ENCODE data around the gene SPTBN1.

SPTBN1 gene

DNA sequence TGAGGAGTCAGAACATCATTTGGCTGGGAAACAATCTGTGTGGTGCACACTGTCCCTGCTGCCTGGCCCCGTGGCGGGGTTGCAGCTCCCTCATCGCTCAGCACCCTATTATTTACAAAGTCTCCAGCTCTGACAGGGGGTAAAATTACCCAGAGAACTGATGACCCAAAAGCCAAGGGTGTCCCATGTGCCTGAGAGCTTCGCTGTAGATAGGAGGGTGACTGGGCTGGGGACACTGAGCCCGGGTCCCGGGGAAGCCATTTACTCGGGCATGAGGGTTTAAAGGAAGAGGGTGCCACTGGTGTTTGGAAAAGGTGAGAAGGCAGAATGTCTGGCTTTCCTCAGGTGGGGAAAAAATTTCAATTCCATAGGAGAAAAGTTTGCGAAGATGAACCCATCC lies 219.2 kb downstream of the SPTBN1 start:
- no peak for DNase-seq (ENCODE audit: low read depth)
- H3K4me3 ChIP-seq (ENCODE audit: control insufficient read depth, low read depth, low read length) = no peak overlapping the region
- TF ChIP-seq, protein P1, sequence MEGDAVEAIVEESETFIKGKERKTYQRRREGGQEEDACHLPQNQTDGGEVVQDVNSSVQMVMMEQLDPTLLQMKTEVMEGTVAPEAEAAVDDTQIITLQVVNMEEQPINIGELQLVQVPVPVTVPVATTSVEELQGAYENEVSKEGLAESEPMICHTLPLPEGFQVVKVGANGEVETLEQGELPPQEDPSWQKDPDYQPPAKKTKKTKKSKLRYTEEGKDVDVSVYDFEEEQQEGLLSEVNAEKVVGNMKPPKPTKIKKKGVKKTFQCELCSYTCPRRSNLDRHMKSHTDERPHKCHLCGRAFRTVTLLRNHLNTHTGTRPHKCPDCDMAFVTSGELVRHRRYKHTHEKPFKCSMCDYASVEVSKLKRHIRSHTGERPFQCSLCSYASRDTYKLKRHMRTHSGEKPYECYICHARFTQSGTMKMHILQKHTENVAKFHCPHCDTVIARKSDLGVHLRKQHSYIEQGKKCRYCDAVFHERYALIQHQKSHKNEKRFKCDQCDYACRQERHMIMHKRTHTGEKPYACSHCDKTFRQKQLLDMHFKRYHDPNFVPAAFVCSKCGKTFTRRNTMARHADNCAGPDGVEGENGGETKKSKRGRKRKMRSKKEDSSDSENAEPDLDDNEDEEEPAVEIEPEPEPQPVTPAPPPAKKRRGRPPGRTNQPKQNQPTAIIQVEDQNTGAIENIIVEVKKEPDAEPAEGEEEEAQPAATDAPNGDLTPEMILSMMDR (conservative IDR thresholded peaks at IDR 0.05; ENCODE audit: control insufficient read depth, insufficient read depth, low read depth, low read length) = no peak

DNA sequence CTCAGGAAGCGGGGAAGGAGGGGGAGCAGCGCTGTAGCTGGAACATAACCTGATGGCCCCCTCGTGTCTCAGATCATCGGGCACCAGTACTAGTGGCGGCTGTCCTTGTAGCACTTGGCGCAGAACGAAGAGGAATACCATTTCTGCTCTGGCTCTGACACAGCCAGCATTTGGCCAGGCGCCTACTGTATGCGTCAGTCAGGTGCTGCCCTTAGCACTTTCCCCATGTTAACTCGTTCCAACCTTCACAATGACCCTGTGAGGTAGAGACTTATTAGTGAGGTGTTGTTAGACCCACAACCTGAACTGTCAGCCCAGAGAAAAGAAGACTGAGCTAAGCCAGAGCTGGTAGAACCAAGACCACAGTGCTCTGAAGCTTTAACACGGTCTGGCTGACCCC lies 219.6 kb downstream of the SPTBN1 start:
- TF ChIP-seq, protein P1 (conservative IDR thresholded peaks at IDR 0.05; ENCODE audit: control insufficient read depth, insufficient read depth, low read depth, low read length) = no peak
- H3K4me3 ChIP-seq (ENCODE audit: control insufficient read depth, low read depth, low read length) = no peak overlapping the region
- DNase-seq (ENCODE audit: low read depth) = no peak

DNA sequence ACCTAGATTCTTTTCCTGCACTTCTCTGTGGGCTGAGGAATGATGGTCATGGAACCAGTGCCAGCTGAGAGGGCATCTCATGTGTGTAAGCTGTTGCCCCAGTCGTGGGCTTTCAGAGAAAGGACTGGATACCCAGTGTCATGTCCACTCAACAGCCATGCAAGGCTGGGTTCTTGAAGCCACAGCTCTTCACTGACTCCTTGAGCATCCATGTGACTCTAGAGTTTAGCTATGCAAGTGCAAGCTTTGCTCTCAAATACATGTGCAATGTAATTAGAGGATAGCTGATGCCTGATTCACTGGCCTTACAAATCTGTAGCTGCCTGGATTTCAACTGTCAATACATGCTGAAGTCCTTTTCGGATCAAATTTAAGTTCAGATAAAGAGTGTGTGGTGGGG lies 220.5 kb downstream of the SPTBN1 start:
- H3K4me3 ChIP-seq (ENCODE audit: control insufficient read depth, low read depth, low read length) = no peak overlapping the region
- DNase-seq (ENCODE audit: low read depth) = peak; percentile 48
- TF ChIP-seq, protein P1 (conservative IDR thresholded peaks at IDR 0.05; ENCODE audit: control insufficient read depth, insufficient read depth, low read depth, low read length) = no peak

DNA sequence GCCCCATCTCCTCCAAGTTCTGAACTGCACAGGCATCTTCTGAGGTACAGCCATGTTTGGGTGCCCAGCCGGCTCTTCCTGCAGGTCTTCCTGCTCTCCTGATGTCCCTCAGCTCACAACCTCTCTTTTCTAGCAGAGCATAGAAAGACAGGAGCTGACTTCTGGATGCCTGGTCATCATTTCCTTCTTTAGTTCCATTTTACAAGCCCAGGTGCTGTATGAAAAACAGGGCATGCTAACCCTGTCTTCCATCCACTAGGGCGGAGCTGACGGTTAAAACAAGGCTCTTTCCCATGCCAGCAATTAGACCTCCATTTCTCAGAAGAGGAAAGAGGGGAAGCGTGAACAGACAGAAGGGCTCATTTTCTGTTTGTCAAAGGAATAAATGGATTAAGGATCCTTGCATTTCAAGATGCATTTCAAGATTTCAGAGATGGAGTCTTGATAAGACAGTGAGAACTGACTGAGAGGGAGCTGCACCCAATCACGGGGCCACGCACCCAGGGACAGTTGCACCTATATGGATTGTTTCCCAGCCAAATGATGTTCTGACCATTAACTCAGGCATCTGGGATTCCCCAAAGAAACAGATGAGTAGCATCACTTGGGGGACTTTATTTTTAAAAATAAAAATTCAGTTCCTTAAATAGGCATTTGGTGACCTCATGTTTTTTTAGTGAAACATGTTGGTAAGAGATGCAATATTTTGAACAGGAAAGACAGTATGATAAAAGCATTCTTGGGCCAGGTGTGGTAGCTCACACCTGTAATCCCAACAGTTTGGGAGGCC lies 221.5 kb downstream of the SPTBN1 start:
- DNase-seq (ENCODE audit: low read depth) = no peak
- no peak overlapping the region for H3K4me3 ChIP-seq (ENCODE audit: control insufficient read depth, low read depth, low read length)
- TF ChIP-seq, protein P1 (conservative IDR thresholded peaks at IDR 0.05; ENCODE audit: control insufficient read depth, insufficient read depth, low read depth, low read length) = no peak

DNA sequence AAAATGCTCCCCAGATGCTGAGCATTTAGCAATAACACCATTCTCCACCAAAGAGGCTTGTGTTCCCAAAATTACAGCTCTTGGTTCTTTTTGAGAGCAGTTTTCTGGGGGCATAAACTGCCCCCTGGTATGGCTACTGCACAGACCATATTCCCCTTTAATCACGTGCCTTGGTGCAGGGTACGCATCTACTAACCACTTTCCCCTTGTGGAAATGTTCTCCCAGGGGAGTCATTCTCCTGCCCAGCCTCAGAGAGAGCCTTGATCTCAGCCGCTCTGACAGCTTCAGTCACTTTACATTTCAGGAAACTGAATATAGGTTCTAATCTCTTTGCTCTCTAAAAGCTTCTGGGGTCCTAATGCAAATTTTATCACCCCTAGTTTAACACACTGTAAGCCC lies 222.6 kb downstream of the SPTBN1 start:
- TF ChIP-seq, protein P1 (conservative IDR thresholded peaks at IDR 0.05; ENCODE audit: control insufficient read depth, insufficient read depth, low read depth, low read length) = no peak
- no peak for DNase-seq (ENCODE audit: low read depth)
- H3K4me3 ChIP-seq (ENCODE audit: control insufficient read depth, low read depth, low read length) = no peak overlapping the region

DNA sequence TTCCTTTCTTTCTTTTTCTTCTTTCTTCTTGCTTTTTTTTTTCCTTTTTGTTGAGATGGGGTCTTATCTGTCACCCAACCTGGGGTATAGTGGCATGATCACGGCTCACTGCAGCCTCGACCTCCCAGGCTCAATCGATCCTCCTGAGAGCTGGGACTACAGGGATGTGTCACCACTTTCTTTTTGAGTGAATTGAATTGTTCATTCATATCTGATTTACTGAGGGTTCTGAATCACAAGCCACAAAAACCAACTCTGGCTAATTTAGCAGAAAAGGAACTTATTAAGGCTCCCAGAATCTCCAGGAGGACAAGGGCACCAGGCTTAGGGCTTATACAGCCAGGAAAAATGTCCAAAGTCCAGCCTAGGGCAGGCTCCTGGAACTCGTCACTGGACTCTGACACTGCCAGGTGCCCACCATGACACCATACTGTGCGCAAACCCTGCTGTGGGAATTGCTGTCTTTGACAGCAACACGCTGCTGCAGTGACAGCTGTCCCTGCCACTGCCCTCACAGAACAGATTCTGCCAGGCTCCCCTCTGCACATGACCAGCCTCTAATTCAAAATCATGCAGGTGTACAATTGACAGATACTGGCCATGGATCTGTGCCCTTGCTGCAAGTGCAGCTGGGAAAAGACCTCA lies 224.4 kb downstream of the SPTBN1 start:
- peak; percentile 37 for DNase-seq (ENCODE audit: low read depth)
- H3K4me3 ChIP-seq (ENCODE audit: control insufficient read depth, low read depth, low read length) = no peak overlapping the region
- TF ChIP-seq, protein P1 (conservative IDR thresholded peaks at IDR 0.05; ENCODE audit: control insufficient read depth, insufficient read depth, low read depth, low read length) = no peak
